Measurements from ENCODE around the gene FGF4.

- TF ChIP-seq EZH2 (IDR thresholded peaks at IDR 0.05; ENCODE audit: insufficient read depth, low read length) = no peak
- TF ChIP-seq CTCF (IDR thresholded peaks at IDR 0.05; ENCODE audit: insufficient read depth, low read depth, low read length) = no peak
These were observed 20.9 kb upstream of the FGF4 start for GRCh38 chr11:69796063-69796462.

Data from astrocyte (in vitro differentiated cells and primary cell).